ENCODE measurements around the gene SPRYD3.

Gene SPRYD3

DNA sequence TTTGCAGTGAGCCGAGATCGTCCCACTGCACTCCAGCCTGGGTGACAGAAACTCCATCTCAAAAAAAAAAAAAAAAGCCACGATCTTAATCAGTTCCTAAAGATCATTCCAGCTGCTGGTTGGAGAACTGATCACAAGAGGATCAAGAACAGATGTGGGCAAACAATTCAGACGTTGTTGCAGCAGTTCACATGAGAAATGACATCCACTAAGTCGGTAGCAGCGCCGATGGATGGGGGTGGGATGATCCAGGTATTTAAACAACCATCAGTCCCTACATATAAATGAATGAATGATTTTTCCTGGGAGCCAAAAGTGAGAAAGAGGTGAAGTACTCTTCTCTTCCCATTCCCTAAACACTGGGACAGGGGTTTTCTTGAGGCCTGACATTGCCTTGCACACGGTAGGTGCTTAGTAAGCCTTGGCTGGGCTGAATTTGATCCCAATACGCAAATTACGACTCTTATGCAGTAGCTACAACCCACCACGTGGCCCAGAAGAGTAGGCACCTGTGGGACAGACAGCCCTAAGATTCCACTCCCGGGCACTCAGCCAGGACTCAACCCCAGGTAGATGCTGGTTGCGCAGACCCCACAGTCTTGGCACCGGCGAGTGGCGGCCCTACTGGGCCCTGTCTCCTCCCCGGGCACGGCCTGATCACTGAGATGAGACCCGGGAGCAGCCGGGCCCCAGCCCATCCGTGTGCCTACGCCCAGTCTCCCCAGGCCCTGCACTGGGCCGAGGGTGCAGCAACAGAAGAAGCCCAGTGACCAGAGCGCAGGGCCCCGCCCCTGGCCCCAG, 565 bp downstream of the SPRYD3 start:
- DNase-seq (ENCODE audit: insufficient read length, low spot score), result no peak
- FAIRE-seq, result peak; percentile 68
- TF ChIP-seq POLR2A (IDR thresholded peaks at IDR 0.05; ENCODE audit: low read depth, low read length), result no peak
- no peak for TF ChIP-seq SPI1 (IDR thresholded peaks at IDR 0.05; ENCODE audit: low read depth, low read length)
- no peak for TF ChIP-seq POLR2AphosphoS5 (IDR thresholded peaks at IDR 0.05; ENCODE audit: low read depth, low read length)
- no peak for TF ChIP-seq POU2F2 (IDR thresholded peaks at IDR 0.05; ENCODE audit: low read depth, low read length)
- TF ChIP-seq TAF1 (IDR thresholded peaks at IDR 0.05; ENCODE audit: low read depth, low read length), result no peak
- no peak for TF ChIP-seq PAX5 (IDR thresholded peaks at IDR 0.05; ENCODE audit: insufficient read depth, low read length, severe bottlenecking)

DNA sequence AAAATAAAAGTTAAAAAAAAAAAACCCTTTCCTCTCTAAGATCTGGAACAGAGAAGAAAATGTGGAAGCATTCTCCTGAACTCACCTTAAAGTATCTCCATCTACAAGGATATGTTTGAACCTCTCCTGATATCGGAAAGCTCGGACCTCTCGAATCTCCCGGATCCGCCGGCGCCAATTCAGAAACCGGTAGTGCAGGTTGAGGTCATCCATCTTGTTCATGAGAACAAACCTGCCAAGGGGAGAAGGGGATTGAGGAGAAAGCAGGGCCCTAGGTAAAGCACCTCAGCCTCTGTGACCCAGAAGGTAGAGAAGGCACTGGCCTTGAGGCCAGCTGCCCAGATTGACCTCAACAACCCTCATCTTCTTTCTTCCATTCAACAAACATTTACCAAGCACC, 2.2 kb downstream of the SPRYD3 start:
- no peak for TF ChIP-seq PAX5 (IDR thresholded peaks at IDR 0.05; ENCODE audit: insufficient read depth, low read length, severe bottlenecking)
- TF ChIP-seq TAF1 (IDR thresholded peaks at IDR 0.05; ENCODE audit: low read depth, low read length), result no peak
- TF ChIP-seq POLR2AphosphoS5 (IDR thresholded peaks at IDR 0.05; ENCODE audit: low read depth, low read length), result no peak
- no peak for TF ChIP-seq POLR2A (IDR thresholded peaks at IDR 0.05; ENCODE audit: low read depth, low read length)
- TF ChIP-seq POU2F2 (IDR thresholded peaks at IDR 0.05; ENCODE audit: low read depth, low read length), result no peak
- TF ChIP-seq SPI1 (IDR thresholded peaks at IDR 0.05; ENCODE audit: low read depth, low read length), result no peak
- FAIRE-seq, result no peak
- DNase-seq (ENCODE audit: insufficient read length, low spot score), result no peak

DNA sequence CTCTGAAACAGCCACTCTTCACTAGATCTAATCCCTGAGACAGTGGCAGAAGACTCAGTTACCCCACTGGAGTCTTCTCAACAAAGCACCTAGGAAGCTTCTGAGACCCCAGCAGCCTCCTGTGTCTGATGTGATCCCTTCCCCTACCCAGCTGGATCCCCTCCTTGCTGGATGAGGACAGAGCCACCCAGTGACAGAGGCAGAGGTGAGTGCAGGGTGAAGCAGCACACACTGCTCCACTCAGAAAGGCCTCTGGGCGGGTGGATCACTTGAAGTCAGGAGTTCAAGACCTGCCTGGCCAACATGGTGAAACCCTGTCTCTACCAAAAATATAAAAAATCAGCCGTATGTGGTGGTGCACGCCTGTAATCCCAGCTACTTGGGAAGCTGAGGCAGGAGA, 2.7 kb downstream of the SPRYD3 start:
- FAIRE-seq, result no peak
- DNase-seq (ENCODE audit: insufficient read length, low spot score), result no peak
- TF ChIP-seq POU2F2 (IDR thresholded peaks at IDR 0.05; ENCODE audit: low read depth, low read length), result no peak
- TF ChIP-seq PAX5 (IDR thresholded peaks at IDR 0.05; ENCODE audit: insufficient read depth, low read length, severe bottlenecking), result no peak
- no peak for TF ChIP-seq POLR2A (IDR thresholded peaks at IDR 0.05; ENCODE audit: low read depth, low read length)
- no peak for TF ChIP-seq SPI1 (IDR thresholded peaks at IDR 0.05; ENCODE audit: low read depth, low read length)
- no peak for TF ChIP-seq TAF1 (IDR thresholded peaks at IDR 0.05; ENCODE audit: low read depth, low read length)
- no peak for TF ChIP-seq POLR2AphosphoS5 (IDR thresholded peaks at IDR 0.05; ENCODE audit: low read depth, low read length)

DNA sequence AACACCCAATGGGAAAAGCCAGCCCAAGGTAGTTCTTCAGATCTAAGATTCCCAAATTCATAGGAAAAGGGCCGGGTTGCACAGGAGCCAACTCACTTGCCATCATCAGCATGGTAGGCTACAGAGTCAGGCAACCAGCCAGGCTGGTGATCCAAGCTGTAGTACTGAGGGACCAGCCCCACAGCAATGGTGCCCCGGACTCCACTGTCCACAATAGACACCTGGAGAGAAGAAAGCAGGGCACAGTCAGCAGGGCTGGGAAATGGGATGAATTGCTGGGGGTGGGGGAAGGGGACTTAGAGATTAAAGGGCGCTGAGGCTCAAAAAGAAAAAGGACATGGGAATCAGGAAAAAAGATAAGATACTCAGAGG, 4.2 kb downstream of the SPRYD3 start:
- DNase-seq (ENCODE audit: insufficient read length, low spot score) (no peak), FAIRE-seq (no peak)
- no peak for TF ChIP-seq TAF1 (IDR thresholded peaks at IDR 0.05; ENCODE audit: low read depth, low read length)

DNA sequence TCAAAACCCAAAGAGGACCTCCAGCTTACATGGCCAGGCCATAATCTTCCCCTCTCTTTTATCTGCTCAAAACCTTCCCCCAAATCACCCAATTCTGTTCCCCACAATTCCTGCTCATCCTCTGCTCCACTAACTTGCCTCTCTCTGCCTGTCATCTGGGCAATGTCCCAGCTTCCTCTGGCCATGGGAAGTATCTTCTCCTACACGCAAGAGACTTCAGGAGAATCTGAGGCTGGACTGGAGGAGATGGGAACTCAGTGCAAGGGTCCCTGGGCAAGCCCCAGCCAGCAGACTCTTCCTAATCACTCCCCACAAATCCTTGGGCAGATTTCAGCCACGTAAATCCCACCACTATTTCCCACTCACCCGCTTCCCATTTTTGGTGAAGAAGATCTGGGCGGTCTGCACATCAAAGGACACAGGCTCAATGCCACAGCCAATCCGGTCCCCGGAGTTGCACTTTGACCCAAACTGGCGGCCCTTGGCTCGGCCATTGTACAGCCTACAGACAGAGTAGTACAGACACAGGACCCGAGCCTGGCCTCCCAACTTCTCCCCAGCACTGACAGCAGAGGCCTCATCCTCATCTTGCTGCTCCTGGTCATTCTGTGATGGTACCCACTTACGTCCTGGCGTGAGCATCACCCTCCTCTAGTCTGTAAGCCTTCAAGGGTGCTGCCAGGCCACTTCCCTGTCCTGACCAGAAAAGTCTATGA, 4.7 kb downstream of the SPRYD3 start:
- FAIRE-seq (no peak), DNase-seq (ENCODE audit: insufficient read length, low spot score) (no peak)
- TF ChIP-seq TAF1 (IDR thresholded peaks at IDR 0.05; ENCODE audit: low read depth, low read length), result no peak
- no peak for TF ChIP-seq POLR2A (IDR thresholded peaks at IDR 0.05; ENCODE audit: low read depth, low read length)
- TF ChIP-seq POLR2AphosphoS5 (IDR thresholded peaks at IDR 0.05; ENCODE audit: low read depth, low read length), result no peak
- no peak for TF ChIP-seq SPI1 (IDR thresholded peaks at IDR 0.05; ENCODE audit: low read depth, low read length)
- TF ChIP-seq PAX5 (IDR thresholded peaks at IDR 0.05; ENCODE audit: insufficient read depth, low read length, severe bottlenecking), result no peak
- TF ChIP-seq POU2F2 (IDR thresholded peaks at IDR 0.05; ENCODE audit: low read depth, low read length), result no peak

DNA sequence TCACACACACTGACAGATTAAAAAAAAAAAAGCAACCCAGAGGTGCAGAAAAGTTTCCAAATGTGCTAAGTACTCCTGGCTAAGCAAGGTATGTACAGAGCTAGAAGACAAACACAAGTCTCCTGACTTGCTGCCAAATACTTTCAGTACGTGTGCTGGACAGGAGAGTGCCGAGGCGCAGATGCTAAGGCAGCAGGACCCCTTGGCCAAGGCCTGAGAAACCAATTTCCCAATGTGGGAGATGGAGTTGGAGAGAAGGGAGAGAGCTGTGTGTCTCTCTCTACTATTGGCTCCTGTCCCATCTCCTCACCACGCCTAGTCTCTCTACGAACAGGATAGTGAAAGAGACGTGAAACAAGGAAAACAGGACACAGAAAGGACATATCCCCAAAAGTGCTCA, 5.3 kb downstream of the SPRYD3 start:
- DNase-seq (ENCODE audit: insufficient read length, low spot score), result no peak
- TF ChIP-seq SPI1 (IDR thresholded peaks at IDR 0.05; ENCODE audit: low read depth, low read length) (no peak), POU2F2 (IDR thresholded peaks at IDR 0.05; ENCODE audit: low read depth, low read length) (no peak), POLR2A (IDR thresholded peaks at IDR 0.05; ENCODE audit: low read depth, low read length) (no peak), PAX5 (IDR thresholded peaks at IDR 0.05; ENCODE audit: insufficient read depth, low read length, severe bottlenecking) (no peak), POLR2AphosphoS5 (IDR thresholded peaks at IDR 0.05; ENCODE audit: low read depth, low read length) (no peak), TAF1 (IDR thresholded peaks at IDR 0.05; ENCODE audit: low read depth, low read length) (no peak)
- FAIRE-seq, result no peak

DNA sequence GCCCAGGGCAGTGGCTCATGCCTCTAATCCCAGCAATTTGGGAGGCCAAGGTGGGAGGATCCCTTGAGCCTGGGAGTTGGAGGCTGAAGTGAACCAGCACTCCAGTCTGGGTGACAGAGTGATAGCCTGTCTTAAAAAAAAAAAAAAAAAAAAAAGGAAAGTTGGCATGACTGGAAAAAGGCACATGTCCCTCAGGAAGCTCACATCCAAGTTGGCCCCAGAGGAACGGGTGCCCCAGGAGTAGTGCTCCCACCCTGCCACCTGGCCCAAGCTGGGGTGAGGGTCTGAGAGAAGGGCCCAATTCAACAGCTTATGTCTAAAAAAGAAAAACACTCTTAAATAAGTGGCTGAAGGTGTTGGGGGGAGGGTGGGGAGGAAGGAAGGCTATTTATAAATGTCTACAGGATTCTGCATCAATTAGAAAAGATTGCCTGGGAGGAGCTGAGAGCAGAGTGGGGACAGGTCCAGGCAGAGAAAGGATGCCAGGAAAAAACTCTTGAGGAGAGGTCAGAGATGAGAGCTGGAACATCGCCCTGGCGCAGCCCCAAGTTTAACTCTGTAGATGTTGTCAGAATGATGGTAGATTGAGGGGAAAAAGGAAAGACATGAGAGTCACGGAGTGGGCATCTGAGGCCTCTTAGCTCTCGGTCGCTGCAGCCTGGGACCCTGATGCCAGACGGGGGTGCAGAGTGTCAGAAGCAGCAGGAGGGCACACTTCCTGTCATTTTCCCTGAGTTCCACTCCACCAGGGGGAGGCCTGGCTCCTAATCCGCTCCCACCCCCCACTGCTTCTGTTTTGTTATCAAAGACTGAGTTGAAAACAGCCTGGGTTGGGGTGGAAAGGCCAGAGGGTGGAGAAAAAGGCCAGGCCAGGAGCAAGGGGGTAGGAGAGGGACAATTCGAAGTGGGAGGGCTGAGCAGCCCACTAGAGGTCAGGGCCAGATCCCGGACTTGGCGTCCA, 7.3 kb downstream of the SPRYD3 start:
- DNase-seq (ENCODE audit: insufficient read length, low spot score) (no peak), FAIRE-seq (no peak)
- TF ChIP-seq SPI1 (IDR thresholded peaks at IDR 0.05; ENCODE audit: low read depth, low read length) (no peak), POLR2A (IDR thresholded peaks at IDR 0.05; ENCODE audit: low read depth, low read length) (no peak), POU2F2 (IDR thresholded peaks at IDR 0.05; ENCODE audit: low read depth, low read length) (no peak)

DNA sequence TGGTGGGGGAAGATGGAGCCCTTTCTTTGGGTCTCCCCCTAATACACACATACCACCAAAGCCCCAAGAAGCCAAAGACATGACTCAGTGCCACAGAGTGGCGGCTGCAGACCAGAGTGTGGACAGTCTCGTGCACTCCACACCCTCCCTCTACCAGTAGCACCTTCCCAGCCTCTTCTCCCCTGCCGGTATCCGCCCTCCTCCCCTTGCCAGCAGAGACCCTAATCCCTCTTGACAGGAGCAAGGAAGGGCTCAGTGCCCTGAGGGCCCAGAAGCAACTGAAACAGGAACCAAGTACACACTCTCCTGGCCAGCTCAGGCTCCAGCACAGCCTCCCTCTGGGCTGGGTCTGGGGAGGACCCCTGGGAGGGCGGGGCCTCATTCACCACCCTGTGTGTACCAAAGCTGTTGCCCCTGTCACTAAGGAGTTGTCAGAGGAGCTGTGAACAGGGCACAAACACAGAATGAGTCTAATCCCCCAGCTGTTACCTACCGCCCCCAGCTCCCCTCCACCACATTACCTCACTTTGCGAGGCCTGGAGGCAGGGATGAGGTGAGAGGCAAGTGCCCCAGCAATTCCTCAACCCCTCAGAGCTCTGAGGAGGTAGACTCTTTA, 8.2 kb downstream of the SPRYD3 start:
- TF ChIP-seq POLR2AphosphoS5 (IDR thresholded peaks at IDR 0.05; ENCODE audit: low read depth, low read length) (no peak), POLR2A (IDR thresholded peaks at IDR 0.05; ENCODE audit: low read depth, low read length) (no peak), TAF1 (IDR thresholded peaks at IDR 0.05; ENCODE audit: low read depth, low read length) (no peak), POU2F2 (IDR thresholded peaks at IDR 0.05; ENCODE audit: low read depth, low read length) (no peak), PAX5 (IDR thresholded peaks at IDR 0.05; ENCODE audit: insufficient read depth, low read length, severe bottlenecking) (no peak), SPI1 (IDR thresholded peaks at IDR 0.05; ENCODE audit: low read depth, low read length) (no peak)
- FAIRE-seq, result no peak
- DNase-seq (ENCODE audit: insufficient read length, low spot score), result no peak
